Measurements from ENCODE around the gene CCDC154. TPM values are rescaled to one million over a fixed set of nuclear protein-coding genes. Genes with fewer than 3 reads are reported as not detected.

CCDC154 gene
- total RNA-seq, 1 donor from 2014 or later, result 0.49 TPM

- peak; percentile 17 for DNase-seq
These were observed 29.7 kb downstream of the CCDC154 start, which contains the start of gene UNKL for GRCh38 chr16:1414532-1415260. Gene UNKL (minus strand): TSS chr16:1414704. CDS start chr16:1414691, 13 bp downstream.

DNA sequence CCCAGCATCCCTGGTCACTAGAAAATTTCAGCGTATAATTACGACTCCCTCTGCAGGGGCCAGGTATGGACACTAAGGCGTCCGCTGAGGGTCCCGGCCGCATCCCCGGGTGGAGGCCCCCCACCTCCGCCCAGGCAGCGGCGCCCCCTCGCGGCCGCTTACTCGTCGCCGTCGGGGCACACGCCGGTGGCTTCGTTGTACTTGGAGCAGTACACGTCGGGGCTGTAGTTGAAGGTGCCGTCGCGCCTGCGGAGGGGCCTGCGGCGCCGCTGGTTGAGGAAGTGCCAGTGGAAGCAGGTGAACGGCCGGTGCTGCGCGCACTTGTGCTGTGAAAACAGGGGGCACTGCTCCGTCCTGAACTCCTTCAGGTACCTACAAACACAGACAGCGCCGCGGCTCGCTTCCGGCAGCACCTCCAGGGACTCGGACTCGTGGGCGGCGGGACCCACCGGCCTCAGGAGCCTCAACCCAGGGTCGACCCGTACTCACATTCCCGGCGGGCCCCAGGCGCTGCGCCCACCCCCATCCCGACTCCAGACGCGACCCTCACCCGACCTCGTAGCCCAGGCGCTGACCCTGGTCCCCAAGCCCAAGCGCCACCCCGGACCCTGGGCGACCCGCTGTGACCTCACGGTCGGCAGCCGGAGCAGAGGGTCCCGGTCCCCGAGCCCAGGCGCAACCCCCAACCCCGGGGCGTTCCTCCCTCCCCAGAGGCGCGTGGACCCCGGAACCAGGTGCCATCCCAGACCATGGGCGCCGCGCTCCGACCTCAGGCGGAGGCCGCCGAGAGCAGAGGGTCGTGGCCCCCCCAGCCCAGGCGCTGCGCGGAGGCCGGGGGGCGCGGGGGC, 30.4 kb downstream of the CCDC154 start:
- DNase-seq, result no peak

DNA sequence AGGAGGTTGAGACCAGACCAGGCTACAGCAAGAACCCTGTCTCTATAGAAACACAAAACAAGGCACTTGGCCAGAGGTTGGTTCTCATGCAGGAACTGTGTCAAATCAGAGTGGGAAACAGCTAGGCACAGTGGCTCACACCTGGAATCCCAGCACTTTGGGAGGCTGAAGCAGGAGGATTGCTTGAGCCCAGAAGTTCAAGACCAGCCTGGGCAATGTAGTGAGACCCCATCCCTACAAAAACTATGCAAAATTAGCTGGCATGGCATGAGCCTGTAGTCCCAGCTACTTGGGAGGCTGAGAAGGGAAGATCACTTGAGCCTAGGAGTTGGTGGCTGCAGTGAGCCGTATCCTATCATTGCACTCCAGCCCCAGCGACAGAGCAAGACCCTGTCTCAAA, 31.5 kb downstream of the CCDC154 start:
- no peak for DNase-seq

DNA sequence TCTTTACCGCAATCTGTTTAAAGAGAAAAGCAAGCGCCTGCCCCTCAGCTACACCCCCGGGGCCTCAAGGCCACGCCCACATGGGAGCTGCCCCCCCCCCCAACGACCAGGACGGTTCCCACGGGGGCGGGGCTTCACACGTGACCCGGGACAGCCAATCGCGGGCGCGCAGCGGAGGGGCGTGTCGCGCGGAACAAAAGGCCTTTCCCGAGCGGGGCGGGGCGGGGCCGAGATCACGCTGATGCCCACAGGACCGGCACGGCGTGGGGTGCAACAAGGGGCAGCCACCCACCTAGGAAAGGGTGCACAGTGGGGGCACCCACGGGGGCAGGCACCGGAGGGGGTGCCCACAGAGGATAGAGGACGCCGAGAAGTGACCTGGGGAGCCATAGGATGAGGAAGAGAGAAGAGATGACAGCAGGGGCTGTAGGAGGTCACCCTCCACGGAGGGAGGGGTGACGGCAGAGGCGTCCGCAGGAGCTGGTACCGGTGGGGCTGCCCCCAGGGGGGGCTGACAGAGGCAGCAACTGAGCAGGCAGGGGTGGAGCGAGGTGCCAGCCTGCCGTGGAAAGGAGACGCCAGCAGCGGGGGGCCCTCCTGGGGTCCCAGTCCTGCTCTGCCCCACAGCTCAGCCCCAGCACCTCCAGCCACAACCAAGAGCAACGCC, 36.1 kb downstream of the CCDC154 start:
- peak; percentile 79 for DNase-seq

GRCh38 chr16:1407753-1408152, 36.6 kb downstream of the CCDC154 start:
- no peak for DNase-seq

- no peak for DNase-seq
These were observed 40.6 kb downstream of the CCDC154 start for GRCh38 chr16:1403733-1404132.

DNA sequence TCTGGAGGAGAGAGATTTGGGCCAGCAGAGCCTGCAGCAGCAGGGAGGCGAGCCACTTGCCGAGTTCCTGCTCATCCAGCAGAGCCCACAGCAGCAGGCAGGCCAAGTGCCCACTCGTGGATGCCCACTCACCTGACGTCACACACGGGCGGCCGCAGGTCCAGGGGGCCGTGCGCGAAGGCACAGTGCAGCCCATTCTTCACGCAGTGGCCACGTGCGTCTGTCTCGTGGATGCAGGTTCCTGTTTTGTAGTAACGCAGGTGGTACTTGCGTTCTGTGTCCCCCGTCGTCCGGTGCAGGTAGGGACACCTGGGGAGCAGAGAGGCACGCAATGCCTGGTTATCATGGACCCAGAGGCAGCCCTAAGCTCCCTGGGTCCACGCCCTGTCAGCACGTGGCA, 41.3 kb downstream of the CCDC154 start:
- DNase-seq, result no peak

DNA sequence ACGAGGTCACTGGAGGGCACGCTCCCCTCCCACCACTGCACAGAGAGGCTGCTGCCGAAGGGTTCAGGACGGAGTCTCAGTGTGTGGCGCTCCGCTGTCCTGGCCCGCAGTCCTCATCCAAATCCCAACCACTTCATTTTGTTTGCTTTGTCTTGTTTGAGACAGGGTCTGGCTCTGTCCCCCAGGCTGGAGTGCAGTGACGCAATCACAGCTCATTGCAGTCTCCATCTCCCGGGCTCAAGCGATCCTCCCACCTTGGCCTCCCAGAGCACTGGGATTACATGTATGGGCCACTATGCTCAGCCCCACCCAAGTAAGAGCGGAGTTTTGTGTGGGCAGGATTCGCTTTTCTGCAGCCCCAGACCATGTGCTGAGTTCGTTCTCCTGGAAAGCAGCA, 42.6 kb downstream of the CCDC154 start:
- DNase-seq, result no peak

GRCh38 chr16:1401061-1401757, 43.1 kb downstream of the CCDC154 start:
- no peak for DNase-seq

GRCh38 chr16:1398826-1399581, 45.4 kb downstream of the CCDC154 start:
- DNase-seq, result no peak

- DNase-seq, result no peak
These were observed 46.0 kb downstream of the CCDC154 start for GRCh38 chr16:1398351-1398750.

DNA sequence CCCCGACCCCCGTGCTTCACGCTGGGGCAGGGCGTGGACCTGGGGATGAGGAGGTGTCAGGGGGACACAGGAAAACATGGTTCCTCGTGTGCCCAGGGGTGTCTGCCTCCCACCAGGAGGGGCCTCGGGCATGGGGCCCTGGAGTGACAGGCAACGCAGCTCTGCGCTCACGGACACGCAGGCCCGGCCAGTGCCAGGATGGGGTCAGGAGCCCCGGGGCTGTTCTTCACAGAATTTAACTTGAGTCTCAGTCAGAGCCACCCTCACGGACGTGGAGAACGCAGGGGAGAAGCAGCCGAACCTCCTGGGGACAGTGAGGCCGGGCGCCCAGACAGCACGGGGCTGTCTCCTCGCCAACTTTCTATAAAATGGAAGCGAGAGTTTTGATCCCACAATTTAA, 46.6 kb downstream of the CCDC154 start:
- DNase-seq, result no peak

DNA sequence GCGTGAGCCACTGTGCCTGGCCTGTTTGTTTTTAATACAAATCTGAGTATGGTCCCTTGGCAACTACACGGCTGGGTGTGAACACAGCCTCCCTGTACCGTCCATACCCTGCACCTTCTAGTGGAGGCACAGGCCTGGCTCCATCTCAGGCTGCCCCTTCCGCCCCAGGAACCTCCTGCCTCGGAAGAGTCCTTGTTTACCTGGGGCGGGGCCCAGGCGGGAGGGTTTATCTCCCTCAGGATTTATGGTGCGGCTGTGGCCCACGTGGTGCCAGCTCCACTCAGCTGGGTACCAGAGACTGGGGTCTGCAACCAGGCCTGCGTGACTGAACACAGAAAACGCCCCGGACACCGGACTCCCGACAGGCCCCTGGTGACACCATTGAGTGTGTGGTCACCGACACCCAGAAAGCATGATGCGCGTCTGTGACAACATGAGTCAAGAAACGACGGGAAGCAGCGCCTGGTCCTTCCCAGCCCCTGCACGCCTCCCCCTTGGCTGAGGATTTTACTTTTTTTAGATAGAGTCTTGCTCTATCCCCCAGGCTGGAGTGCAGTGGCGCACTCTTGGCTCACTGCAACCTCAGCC, 48.8 kb downstream of the CCDC154 start:
- no peak for DNase-seq

DNA sequence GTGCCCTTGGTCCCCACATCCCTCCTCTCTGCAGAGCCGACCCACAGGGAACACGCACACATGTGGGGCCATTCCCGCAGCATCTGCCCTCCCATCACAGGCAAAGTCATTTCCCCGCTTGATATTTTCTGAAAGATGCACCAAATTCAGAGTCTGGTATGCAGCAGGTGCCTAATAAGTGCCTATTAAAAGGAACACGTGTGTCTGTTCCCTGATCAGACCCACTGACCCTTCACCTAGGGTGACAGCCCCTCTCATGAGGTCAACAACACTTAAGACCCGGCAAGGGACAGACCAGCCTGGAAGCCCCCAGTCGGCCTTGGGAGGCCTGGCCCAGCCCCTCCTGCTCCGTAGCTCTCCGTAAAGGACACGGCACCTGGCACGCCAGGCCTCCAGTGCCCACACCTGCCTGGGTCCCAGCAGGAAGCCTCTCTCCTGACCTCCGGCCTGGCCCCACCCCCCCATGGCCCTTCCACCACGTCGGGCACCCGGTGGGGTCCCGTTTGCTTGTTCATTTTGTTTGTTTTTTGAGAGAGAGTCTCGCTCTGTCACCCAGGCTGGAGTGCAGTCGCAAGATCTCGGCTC, 49.9 kb downstream of the CCDC154 start:
- no peak for DNase-seq

GRCh38 chr16:1393613-1394176, 50.7 kb downstream of the CCDC154 start:
- no peak for DNase-seq

GRCh38 chr16:1392826-1393225, 51.5 kb downstream of the CCDC154 start:
- no peak for DNase-seq

DNA sequence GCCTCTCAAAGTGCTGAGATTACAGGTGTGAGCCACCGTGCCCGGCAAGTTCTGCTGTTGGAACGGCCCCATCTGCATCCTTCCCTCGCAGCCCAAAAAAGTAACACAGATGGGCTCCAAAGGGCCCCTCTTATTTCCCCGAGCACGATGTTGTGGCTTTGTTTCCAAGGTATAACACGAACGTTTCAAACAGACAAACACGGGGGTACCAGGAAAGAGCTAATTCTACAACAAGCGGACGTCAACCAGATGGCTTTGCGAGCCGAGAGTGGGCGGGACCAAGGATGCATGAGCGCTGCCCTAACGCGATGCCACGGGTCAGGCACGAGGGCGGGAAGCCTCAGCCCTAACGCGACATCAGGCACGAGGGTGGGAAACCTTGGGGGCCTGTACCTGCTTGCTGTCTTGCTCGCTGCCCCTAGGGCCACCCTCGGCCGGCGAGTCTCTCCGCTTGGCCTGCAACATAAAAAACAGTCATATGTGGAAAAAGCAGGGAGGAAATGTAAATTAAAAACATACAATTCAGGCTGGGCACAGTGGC, 54.0 kb downstream of the CCDC154 start:
- DNase-seq, result no peak

GRCh38 chr16:1389762-1390161, 54.6 kb downstream of the CCDC154 start:
- DNase-seq, result no peak

DNA sequence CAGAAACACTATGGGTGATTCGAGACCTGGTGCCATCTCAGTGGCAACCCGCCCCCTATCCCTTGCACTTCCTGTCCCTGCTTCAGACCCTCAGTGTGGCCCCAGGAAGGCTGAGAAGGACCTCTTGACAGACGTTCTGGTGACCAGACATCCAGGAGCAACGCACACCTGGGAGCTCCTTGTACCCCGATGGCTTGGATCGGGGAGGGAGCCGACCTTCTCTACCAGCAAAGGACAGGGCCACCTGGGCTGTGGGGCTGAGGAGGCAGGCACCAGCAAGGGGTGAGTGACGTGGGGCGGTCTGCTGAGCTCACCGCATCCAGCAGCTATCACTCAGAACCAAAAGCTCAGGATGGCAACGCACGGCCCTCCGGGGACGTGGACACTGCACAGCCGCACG, 57.0 kb downstream of the CCDC154 start:
- DNase-seq, result no peak

- DNase-seq, result no peak
These were observed 59.1 kb downstream of the CCDC154 start for GRCh38 chr16:1385232-1385631.

Data from skin of body (tissue), 2 donors.